ENCODE measurements around the gene AKR1A1. TPM values are rescaled to one million over a fixed set of nuclear protein-coding genes. Genes with fewer than 3 reads are reported as not detected.
A peak's percentile ranks its signal among the peaks of the same experiment; 100 is the strongest.

AKR1A1 gene
- total RNA-seq, 6 experiments from 2014 or later, result 115 to 308 (median 220) TPM

GRCh38 chr1:45568421-45568820 lies 17.8 kb downstream of the AKR1A1 start:
- no peak for DNase-seq
- H3K27me3 ChIP-seq, result no peaks in the 10 kb centered on the region
- no peak for TF ChIP-seq POLR2A (IDR thresholded peaks at IDR 0.05)
- no peak for TF ChIP-seq CTCF (IDR thresholded peaks at IDR 0.05)
- no peak overlapping the region for H3K27ac ChIP-seq
- intact Hi-C loops (cut with DNase I), result loop anchor here (5.0 to 10.0 kb wide), 3 partner anchors 56 to 214 kb away; no protein-coding TSS in a partner anchor
- H3K4me1 ChIP-seq, result no peaks in the 10 kb centered on the region
- no peaks in the 10 kb centered on the region for H3K9me3 ChIP-seq
- WGBS (ENCODE audit: insufficient coverage, low coverage, low lambda C conversion rate, missing lambda C conversion rate), result no CpG with 5 or more reads among the region's 4 CpGs
- H3K36me3 ChIP-seq, result peaks cover 0 to 60% (median 33%) of the 10 kb centered on the region in 4 donors
- no peak for ATAC-seq
- no peak overlapping the region for H3K4me3 ChIP-seq

GRCh38 chr1:45569571-45569961 lies 18.9 kb downstream of the AKR1A1 start:
- no peak for TF ChIP-seq CTCF (IDR thresholded peaks at IDR 0.05)
- no peak for TF ChIP-seq POLR2A (IDR thresholded peaks at IDR 0.05)
- DNase-seq, result no peak
- WGBS (ENCODE audit: insufficient coverage, low coverage, low lambda C conversion rate, missing lambda C conversion rate), result 44% methylated on average over 4 of the region's 4 CpGs
- H3K4me3 ChIP-seq, result no peak overlapping the region
- H3K27me3 ChIP-seq, result no peaks in the 10 kb centered on the region
- peak in 2 of 4 donors; percentile 19 to 24 for ATAC-seq
- intact Hi-C loops (cut with DNase I), result loop anchor here (5.0 to 10.0 kb wide), 3 partner anchors 57 to 215 kb away; no protein-coding TSS in a partner anchor
- H3K9me3 ChIP-seq, result no peaks in the 10 kb centered on the region
- peaks cover 0 to 50% (median 30%) of the 10 kb centered on the region in 4 donors for H3K36me3 ChIP-seq
- no peaks in the 10 kb centered on the region for H3K4me1 ChIP-seq
- H3K27ac ChIP-seq, result no peak overlapping the region

GRCh38 chr1:45569962-45570581 lies 19.4 kb downstream of the AKR1A1 start:
- H3K27ac ChIP-seq, result no peak overlapping the region
- WGBS (ENCODE audit: insufficient coverage, low coverage, low lambda C conversion rate, missing lambda C conversion rate), result 14% methylated on average over 4 of the region's 8 CpGs
- TF ChIP-seq POLR2A (IDR thresholded peaks at IDR 0.05), result no peak
- peak; percentile 95 to 98 (median 98) for TF ChIP-seq CTCF (IDR thresholded peaks at IDR 0.05)
- peak in 2 of 3 donors; percentile 47 to 73 for DNase-seq
- intact Hi-C loops (cut with DNase I), result loop anchor here (5.0 to 10.0 kb wide), 3 partner anchors 58 to 215 kb away; no protein-coding TSS in a partner anchor
- peaks cover 0 to 50% (median 30%) of the 10 kb centered on the region in 4 donors for H3K36me3 ChIP-seq
- no peaks in the 10 kb centered on the region for H3K4me1 ChIP-seq
- ATAC-seq, result peak; percentile 86 to 95 (median 90)
- H3K27me3 ChIP-seq, result no peaks in the 10 kb centered on the region
- H3K4me3 ChIP-seq, result no peak overlapping the region
- no peaks in the 10 kb centered on the region for H3K9me3 ChIP-seq

- Histone ChIP-seq H3K4me3 (no peak overlapping the region), H3K27me3 (no peaks in the 10 kb centered on the region), H3K27ac (no peak overlapping the region), H3K36me3 (peaks cover 0 to 50% (median 30%) of the 10 kb centered on the region in 4 donors), H3K4me1 (no peaks in the 10 kb centered on the region), H3K9me3 (no peaks in the 10 kb centered on the region)
- DNase-seq (no peak), ATAC-seq (no peak)
- TF ChIP-seq POLR2A (IDR thresholded peaks at IDR 0.05) (no peak), CTCF (IDR thresholded peaks at IDR 0.05) (no peak)
- 88% methylated on average over 4 of the region's 4 CpGs for WGBS (ENCODE audit: insufficient coverage, low coverage, low lambda C conversion rate, missing lambda C conversion rate)
- intact Hi-C loops (cut with DNase I), result no loop called here
Observed at GRCh38 chr1:45570631-45571030, 20.0 kb downstream of the AKR1A1 start.
